Inflammatory macrophage treated with lipopolysaccharide for 1 hour (primary cell): ENCODE measurements around the gene SLC4A4.

Source experiments
- DNase-seq, 2 donors: peaks; one replicate each; pipeline ENCODE4 v3.0.0-alpha.2; 2020 to 2022

The SLC4A4 gene

GRCh38 chr4:71474731-71475130 is 135.9 kb downstream of the SLC4A4 start:
- DNase-seq = no peak

DNA sequence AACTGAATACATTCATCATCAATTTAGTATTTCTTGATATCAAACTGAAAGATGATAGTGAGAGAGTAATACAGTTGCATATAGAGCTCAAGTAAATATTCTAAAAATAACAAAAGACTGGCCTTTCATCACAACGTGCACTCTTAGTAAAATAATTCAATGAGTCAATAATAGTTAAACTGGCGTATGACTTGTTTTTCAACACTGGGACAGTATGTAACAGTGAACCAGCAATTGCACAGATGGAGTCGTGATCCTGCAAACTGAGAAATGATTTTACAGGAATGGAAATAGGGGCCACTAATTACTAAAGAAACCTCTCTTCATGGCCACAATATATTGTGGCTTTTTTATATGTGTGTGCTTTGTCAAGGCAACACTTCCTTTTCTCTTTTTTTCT is 137.4 kb downstream of the SLC4A4 start:
- no peak for DNase-seq

- no peak for DNase-seq
Measured at GRCh38 chr4:71486550-71487343, 147.9 kb downstream of the SLC4A4 start.

GRCh38 chr4:71487344-71487920 is 148.6 kb downstream of the SLC4A4 start:
- no peak for DNase-seq

- DNase-seq = no peak
Measured at GRCh38 chr4:71494539-71494938, 155.7 kb downstream of the SLC4A4 start.

DNA sequence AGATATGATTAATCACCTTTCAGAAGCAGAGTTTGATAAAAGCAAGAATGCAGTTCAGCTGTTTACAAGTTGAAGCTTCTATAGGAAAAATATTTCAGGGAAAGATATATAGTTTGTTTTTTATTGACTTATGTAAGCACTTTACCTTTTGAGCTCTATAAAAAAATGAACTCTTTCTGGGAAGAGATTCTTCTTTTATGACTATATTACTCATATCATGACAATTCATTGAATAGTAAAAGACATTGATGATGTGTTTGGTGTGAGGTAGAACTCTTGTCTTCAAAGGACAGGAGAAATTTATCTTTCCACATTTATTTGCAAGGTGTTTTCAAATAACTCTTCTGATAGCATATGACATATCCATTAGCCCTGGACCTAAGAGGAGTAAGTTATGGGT is 156.6 kb downstream of the SLC4A4 start:
- DNase-seq = no peak

DNA sequence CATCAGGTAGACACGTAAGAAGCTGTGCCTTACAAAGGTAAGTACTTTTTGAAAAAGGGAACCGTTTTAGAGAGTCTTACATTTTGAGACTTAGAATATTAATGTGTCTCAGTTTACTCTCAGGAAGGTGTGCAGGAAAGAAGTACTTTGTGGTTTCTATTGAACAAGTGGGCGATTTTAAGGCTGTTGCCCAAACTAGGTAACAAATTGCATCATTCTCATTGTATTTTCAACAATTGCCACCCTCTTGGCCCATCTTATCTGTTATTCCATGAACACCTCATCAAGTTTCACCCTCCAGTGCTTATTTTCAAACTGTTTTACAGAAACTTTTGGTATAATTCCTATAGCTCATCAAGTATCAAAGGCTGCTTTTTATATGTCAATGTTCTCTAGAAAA is 158.3 kb downstream of the SLC4A4 start:
- no peak for DNase-seq

DNA sequence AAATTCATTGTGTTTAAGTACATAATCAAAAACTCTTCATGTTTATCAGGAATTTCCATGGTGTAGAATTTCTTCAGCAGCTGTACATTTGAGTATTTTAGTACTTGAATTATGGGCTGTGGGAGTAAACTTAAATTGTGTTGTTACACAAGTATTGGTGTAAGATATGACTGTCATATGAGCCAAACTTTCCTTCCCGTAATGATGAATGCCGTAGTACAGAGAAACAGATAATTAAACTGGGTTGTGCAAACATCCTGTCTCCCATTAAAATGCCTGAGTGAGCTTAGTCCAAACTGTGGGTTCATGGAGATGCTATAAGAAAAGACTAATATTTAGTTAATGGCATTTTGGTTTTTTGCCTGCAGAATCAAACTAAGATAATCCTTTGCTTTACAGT is 159.2 kb downstream of the SLC4A4 start:
- DNase-seq = no peak

GRCh38 chr4:71498625-71499024 is 159.8 kb downstream of the SLC4A4 start:
- no peak for DNase-seq

- DNase-seq = no peak
Measured at GRCh38 chr4:71501992-71502391, 163.2 kb downstream of the SLC4A4 start.

- no peak for DNase-seq
Measured at GRCh38 chr4:71518283-71518989, 179.6 kb downstream of the SLC4A4 start.

- DNase-seq = no peak
Measured at GRCh38 chr4:71520308-71520707, 181.5 kb downstream of the SLC4A4 start.

- no peak for DNase-seq
Measured at GRCh38 chr4:71520850-71521249, 182.0 kb downstream of the SLC4A4 start.

DNA sequence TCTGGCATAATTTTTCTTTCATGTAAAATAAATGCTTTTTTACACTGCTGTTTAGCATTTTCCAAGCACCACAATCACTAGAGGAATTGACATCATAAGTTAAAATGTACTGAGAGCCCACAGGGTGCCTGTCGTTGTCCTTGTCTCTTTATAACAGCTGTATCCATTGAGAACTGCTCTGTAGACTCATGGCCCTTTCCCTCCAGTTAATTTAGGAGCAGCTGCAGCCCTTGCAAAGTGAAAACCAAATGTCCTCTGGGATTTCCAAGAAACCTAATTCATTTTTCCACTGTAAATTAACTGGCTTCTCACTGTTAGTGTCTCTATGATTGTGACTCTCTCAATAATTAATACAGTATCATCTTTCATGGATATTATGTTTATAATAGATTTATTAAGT is 185.9 kb downstream of the SLC4A4 start:
- DNase-seq = no peak

- no peak for DNase-seq
Measured at GRCh38 chr4:71526637-71527406, 188.0 kb downstream of the SLC4A4 start.

DNA sequence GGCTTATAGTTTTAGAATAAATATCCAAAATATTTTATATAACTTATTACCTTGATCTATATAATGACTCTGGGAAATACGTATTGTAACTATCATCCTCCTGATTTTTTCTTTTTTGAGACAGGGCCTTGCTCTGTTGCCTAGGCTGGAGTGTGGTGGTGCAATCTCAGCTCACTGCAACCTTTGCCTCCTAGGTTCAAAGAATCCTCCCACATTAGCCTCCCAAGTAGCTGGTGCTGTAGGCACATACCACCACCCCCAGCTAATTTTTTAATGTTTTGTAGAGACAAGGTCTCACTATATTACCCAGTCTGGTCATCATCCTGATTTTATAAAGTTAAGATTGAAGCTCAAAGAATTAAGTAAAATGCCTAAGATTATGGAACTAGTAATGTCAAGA is 193.6 kb downstream of the SLC4A4 start:
- DNase-seq = no peak

- DNase-seq = no peak
Measured at GRCh38 chr4:71533121-71533520, 194.3 kb downstream of the SLC4A4 start.

GRCh38 chr4:71537551-71538065 is 198.8 kb downstream of the SLC4A4 start:
- DNase-seq = no peak

DNA sequence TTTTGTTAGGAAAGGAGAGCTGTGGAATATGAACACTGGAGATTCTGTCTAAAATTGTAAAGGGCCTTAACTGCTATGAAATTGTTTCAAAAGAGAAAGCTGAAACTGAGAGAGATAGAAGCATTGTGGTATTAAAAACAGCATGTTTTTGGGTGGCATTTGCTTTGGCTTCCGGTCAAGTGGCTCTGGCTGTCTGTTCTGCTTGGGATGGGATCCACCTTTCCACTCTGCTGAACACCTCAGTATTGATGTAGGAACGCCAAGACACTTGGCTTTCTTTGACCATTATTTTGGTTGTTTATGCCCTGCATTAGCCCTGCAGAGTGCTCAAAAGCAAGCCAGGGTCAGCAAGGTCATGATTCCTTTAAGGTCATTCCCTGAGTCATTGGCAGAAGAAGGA is 199.7 kb downstream of the SLC4A4 start:
- DNase-seq = no peak

DNA sequence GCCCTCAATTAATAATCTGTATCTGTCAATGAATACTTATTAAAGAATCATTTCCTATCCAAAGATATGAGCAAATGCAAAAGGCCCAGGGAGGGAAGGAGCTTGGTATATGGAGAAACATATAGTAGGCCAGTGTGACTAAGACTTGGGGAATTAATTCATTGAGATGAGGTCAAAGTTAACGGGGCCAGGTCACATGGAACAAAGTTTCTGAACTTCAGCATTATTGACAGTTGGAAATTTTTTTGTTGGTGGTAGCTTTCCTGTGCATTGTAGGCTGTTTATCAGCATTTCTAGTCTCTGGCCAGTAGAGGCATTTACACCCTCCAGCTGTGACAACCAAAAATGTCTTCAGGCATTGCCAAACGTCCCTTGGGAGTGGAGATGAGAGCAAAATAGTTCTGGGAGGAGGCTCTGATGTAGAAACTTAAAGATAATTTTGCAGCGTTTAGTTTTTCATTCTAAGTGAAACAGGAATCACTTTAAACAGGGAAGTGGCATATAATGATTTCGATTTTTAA is 202.0 kb downstream of the SLC4A4 start:
- peak in 1 of 2 donors; percentile 1 for DNase-seq

DNA sequence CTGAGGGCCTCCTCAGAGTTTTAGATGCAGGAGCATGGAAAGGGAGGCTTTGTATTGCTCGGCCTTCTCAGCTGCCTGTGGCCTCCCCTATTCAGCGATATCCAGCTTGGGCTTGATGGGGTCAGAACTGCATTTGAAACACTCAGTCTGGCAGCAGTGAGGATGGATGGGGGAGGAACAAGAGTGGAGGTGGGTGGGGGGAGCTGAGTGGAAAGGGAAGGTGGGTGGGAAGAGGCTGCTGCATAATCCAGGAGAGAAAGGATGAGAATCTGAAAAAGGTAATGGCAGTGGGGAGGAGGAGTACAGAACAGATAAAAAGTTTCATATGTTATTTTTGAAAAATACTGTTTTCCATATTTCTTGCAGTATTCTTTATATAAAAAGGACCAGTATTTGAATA is 202.7 kb downstream of the SLC4A4 start:
- no peak for DNase-seq

GRCh38 chr4:71545168-71545567 is 206.3 kb downstream of the SLC4A4 start:
- DNase-seq = no peak
